GM19372 (cell line): Measurements from ENCODE around the gene ZEB1.
"Not testable (repeated sequence)": the region's sequence is repeated elsewhere in the genome, so short reads cannot be mapped to it uniquely, and the experiment has no call there.

Experiments used
- ATAC-seq: cut with Tn5 transposase; IDR thresholded peaks from one replicate; pipeline ENCODE4 v1.9.1; 2021; ENCODE audit warnings: mild to moderate bottlenecking, low read depth, moderate library complexity; ENCODE audit not compliant: unreplicated experiment

Gene ZEB1

GRCh38 chr10:31568252-31568861 lies 249.3 kb downstream of the ZEB1 start:
- ATAC-seq: not testable (repeated sequence)

- ATAC-seq: no peak
Measured at GRCh38 chr10:31574577-31574976, 255.6 kb downstream of the ZEB1 start.

- no peak for ATAC-seq
Measured at GRCh38 chr10:31578181-31578852, 259.3 kb downstream of the ZEB1 start.

- no peak for ATAC-seq
Measured at GRCh38 chr10:31578951-31579350, 259.9 kb downstream of the ZEB1 start.
